Spinal cord (tissue), 10 donors: ENCODE measurements around the gene PTPRG. TPM values are rescaled to one million over a fixed set of nuclear protein-coding genes. Genes with fewer than 3 reads are reported as not detected.
A peak's percentile ranks its signal among the peaks of the same experiment; 100 is the strongest.

Experiments used
- DNase-seq, 6 donors: peaks; one replicate each; pipeline versions ENCODE4 v3.0.0 to v3.0.0-alpha.2; 2013 to 2015; ENCODE audit warnings: low spot score in 6 of 6, low read depth in 4 of 6
- H3K27ac ChIP-seq: one replicate; pipeline ENCODE4 v1.5.1; 2013; ENCODE audit warnings: low read depth, low read length, control low read depth
- H3K27me3 ChIP-seq: one replicate; pipeline ENCODE4 v1.6.1; 2013; ENCODE audit warnings: low read length; ENCODE audit not compliant: control insufficient read depth, insufficient read depth
- H3K36me3 ChIP-seq: one replicate; pipeline ENCODE4 v1.6.1; 2013; ENCODE audit warnings: low read length; ENCODE audit not compliant: control insufficient read depth, insufficient read depth
- H3K4me1 ChIP-seq: one replicate; pipeline ENCODE4 v1.6.1; 2013; ENCODE audit warnings: low read length; ENCODE audit not compliant: control insufficient read depth, insufficient read depth
- H3K4me3 ChIP-seq: one replicate; pipeline ENCODE4 v1.5.1; 2013; ENCODE audit warnings: low read depth, low read length, control low read depth
- H3K9me3 ChIP-seq: one replicate; pipeline ENCODE4 v1.6.1; 2013; ENCODE audit warnings: low read length; ENCODE audit not compliant: control insufficient read depth, insufficient read depth
- WGBS: methylation state at CpG from one replicate; pipeline ENCODE4 v1.1.5; 2013; ENCODE audit warnings: missing lambda C conversion rate; ENCODE audit not compliant: insufficient coverage; 5-methylcytosine and 5-hydroxymethylcytosine counted together
- polyA plus RNA-seq, 2 donors: library from polyadenylated mRNA; unstranded; fragments of 120-200 nt; gene quantifications; one replicate each; pipeline ENCODE4 v1.2.1, GENCODE V29; 2013; ENCODE audit not compliant: insufficient read length in 2 of 2
- total RNA-seq, 2 donors: library from RNA; depleted of rRNA in 1 of 2; stranded (reverse); fragments of 120-200 nt in 1 of 2; fragments of >200 nt in 1 of 2; gene quantifications; one replicate each; pipeline versions ENCODE4 v1.2.3 to v1.2.4, GENCODE V29; 2013 to 2014
- donor health status: healthy.

Gene PTPRG
- total and polyA plus RNA-seq, 4 donors = 29.2 to 106 (median 60.2) TPM

DNA sequence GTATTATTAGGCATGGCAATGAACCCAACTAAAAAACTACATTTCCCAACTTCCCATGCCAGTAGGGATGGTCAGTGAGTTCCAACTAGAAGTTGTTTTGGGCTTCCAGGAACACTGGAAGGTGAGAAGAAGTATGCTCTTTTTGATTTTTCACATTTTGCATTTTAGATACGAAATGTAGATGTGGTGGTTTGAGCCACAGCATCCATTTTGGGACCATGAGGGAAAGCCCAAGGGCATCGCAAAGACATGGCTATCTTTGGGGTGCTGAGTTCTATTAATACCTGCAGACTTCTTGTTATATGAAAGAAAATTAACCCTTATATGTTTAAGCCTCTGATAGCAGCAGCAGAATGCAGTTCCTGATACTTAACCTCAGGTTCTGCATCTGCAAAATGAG is 62.9 kb downstream of the PTPRG start:
- Histone ChIP-seq H3K27ac (no peak overlapping the region), H3K4me3 (no peak overlapping the region), H3K9me3 (peaks cover 2% of the 10 kb centered on the region), H3K4me1 (peaks cover 1% of the 10 kb centered on the region), H3K36me3 (no peaks in the 10 kb centered on the region), H3K27me3 (no peaks in the 10 kb centered on the region)
- no CpG with 5 or more reads among the region's 2 CpGs for WGBS
- DNase-seq = no peak

DNA sequence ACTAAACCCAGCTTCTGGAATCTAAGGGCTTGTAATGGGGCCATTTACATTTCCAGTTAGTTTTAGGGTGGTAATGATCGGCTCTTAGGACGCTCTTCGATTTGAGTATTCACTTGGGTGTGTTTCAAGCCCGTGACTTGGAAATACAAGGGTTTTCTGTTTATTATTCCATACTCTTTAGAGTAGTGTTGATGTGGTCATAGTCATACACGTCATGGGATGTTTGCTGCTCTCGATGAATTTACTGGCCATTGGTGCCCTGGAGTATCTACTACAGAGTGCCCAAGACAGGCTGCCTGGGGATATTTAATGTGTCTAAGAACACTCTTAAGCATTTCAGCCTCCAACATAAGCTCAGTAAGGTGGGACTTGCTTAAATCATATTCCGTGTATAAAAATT is 64.1 kb downstream of the PTPRG start:
- peaks cover 2% of the 10 kb centered on the region for H3K9me3 ChIP-seq
- H3K36me3 ChIP-seq = no peaks in the 10 kb centered on the region
- no CpG with 5 or more reads among the region's 7 CpGs for WGBS
- H3K27ac ChIP-seq = no peak overlapping the region
- no peak overlapping the region for H3K4me3 ChIP-seq
- H3K27me3 ChIP-seq = no peaks in the 10 kb centered on the region
- H3K4me1 ChIP-seq = no peaks in the 10 kb centered on the region
- DNase-seq = no peak

DNA sequence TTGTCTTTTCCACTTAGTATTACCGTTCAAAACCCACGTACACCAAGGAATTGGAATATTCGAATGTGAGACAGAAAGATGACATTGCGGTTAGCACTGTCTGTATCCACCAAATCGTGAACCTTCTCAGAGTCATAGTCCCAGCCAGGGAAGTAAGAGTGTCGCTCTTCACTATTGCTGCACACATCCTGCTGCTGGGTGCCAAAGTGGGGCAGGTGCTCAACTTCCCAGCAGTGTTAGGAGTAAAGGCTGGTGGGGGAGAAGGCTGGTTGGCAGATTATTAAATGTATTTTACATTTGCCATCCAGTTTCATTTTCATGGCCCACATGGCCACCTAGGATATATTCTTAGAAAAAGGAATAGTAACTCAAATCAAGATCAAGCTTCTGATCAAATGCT is 65.1 kb downstream of the PTPRG start:
- 87% methylated on average over 3 of the region's 6 CpGs for WGBS
- H3K9me3 ChIP-seq = peaks cover 2% of the 10 kb centered on the region
- H3K27ac ChIP-seq = no peak overlapping the region
- no peaks in the 10 kb centered on the region for H3K4me1 ChIP-seq
- no peak for DNase-seq
- H3K4me3 ChIP-seq = no peak overlapping the region
- H3K27me3 ChIP-seq = no peaks in the 10 kb centered on the region
- no peaks in the 10 kb centered on the region for H3K36me3 ChIP-seq

DNA sequence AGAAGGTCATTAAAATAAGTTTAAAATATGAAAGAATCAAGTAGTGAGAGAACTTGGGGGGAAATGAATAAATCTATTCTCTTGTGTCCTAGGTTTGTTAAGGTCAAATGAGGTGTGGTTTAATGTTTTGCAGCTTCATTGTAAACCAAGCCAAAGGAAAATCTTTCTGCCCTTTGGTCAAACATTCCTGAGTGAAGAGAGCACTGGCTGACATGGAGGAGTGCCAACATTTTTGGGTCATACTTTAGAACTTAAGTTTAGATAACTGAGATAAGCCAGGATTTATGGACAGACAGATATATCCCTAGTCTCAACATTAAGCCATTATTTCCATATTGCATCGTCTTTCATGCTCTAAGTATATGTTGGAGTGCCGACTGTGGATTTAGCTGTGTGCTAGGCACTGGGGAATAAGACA is 66.4 kb downstream of the PTPRG start:
- WGBS = no CpG with 5 or more reads among the region's 2 CpGs
- DNase-seq = no peak

GRCh38 chr3:61628636-61629035 is 67.3 kb downstream of the PTPRG start:
- Histone ChIP-seq H3K27ac (no peak overlapping the region), H3K27me3 (no peaks in the 10 kb centered on the region), H3K4me3 (no peak overlapping the region), H3K36me3 (no peaks in the 10 kb centered on the region), H3K4me1 (no peaks in the 10 kb centered on the region), H3K9me3 (peaks cover 2% of the 10 kb centered on the region)
- peak in 1 of 6 donors; percentile 44 for DNase-seq
- WGBS = 67% methylated on average over 1 of the region's 3 CpGs

More for the DNA sequence above, 66.4 kb downstream of the PTPRG start:
- no peak overlapping the region for H3K27ac ChIP-seq
- H3K36me3 ChIP-seq = no peaks in the 10 kb centered on the region
- no peak overlapping the region for H3K4me3 ChIP-seq
- H3K4me1 ChIP-seq = no peaks in the 10 kb centered on the region
- no peaks in the 10 kb centered on the region for H3K27me3 ChIP-seq
- H3K9me3 ChIP-seq = peaks cover 2% of the 10 kb centered on the region

- no peak for DNase-seq
- no peaks in the 10 kb centered on the region for H3K4me1 ChIP-seq
- H3K27ac ChIP-seq = no peak overlapping the region
- WGBS = 77% methylated on average over 3 of the region's 4 CpGs
- H3K9me3 ChIP-seq = no peaks in the 10 kb centered on the region
- no peaks in the 10 kb centered on the region for H3K27me3 ChIP-seq
- H3K36me3 ChIP-seq = no peaks in the 10 kb centered on the region
- H3K4me3 ChIP-seq = no peak overlapping the region
Measured at GRCh38 chr3:61629442-61629841, 68.1 kb downstream of the PTPRG start.

GRCh38 chr3:61631108-61631769 is 69.9 kb downstream of the PTPRG start:
- no peaks in the 10 kb centered on the region for H3K4me1 ChIP-seq
- no CpG with 5 or more reads among the region's 2 CpGs for WGBS

DNA sequence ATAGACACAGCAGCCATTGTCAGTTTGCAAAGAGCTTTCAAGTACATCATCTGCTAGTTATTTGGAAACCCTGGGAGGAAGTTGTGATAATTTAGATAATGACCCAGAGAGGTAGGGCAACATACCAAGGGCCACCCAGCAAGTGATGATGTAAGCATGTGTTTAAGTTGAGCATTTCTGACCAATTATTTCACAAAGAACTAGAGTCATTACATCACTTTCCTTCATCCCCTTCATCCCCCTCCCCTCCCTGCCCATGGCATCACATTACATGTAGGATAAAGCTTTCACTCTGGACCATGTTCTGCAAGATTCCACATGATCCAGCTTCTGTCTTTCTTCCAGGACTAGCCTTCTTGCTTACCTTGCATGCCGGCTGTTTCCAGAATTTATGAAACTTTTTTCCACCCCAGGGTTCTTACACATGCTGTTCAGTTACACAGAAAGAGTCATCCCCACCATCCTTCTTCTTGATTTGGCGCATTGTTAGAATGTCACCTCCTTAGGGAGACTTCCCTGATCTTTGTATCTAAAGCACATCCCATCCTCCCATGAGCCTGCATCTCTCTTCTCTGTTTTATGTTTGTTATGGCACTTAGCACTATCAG is 71.3 kb downstream of the PTPRG start:
- no peak for DNase-seq
- 92% methylated on average over 1 of the region's 2 CpGs for WGBS
- H3K36me3 ChIP-seq = no peaks in the 10 kb centered on the region
- no peaks in the 10 kb centered on the region for H3K4me1 ChIP-seq
- H3K27me3 ChIP-seq = no peaks in the 10 kb centered on the region
- H3K4me3 ChIP-seq = no peak overlapping the region
- no peak overlapping the region for H3K27ac ChIP-seq
- H3K9me3 ChIP-seq = no peaks in the 10 kb centered on the region

More at GRCh38 chr3:61631108-61631769, 69.9 kb downstream of the PTPRG start:
- no peak for DNase-seq
- H3K27ac ChIP-seq = no peak overlapping the region
- no peak overlapping the region for H3K4me3 ChIP-seq
- H3K9me3 ChIP-seq = no peaks in the 10 kb centered on the region
- no peaks in the 10 kb centered on the region for H3K36me3 ChIP-seq
- H3K27me3 ChIP-seq = no peaks in the 10 kb centered on the region

GRCh38 chr3:61634678-61635077 is 73.3 kb downstream of the PTPRG start:
- 80% methylated on average over 1 of the region's 3 CpGs for WGBS
- Histone ChIP-seq H3K4me3 (no peak overlapping the region), H3K27ac (no peak overlapping the region), H3K9me3 (no peaks in the 10 kb centered on the region), H3K4me1 (no peaks in the 10 kb centered on the region), H3K36me3 (no peaks in the 10 kb centered on the region), H3K27me3 (no peaks in the 10 kb centered on the region)
- DNase-seq = no peak
